Measurements from ENCODE around the gene NMBR. TPM values are rescaled to one million over a fixed set of nuclear protein-coding genes. Genes with fewer than 3 reads are reported as not detected.

Gene NMBR
- under 1 TPM in 2 of 6 experiments, not detected in 4; 0.14 to 0.40 TPM for total RNA-seq (2021; fragmentation: NEBNext Ultra II Directional; extraction: Animal tissue kit (Norgen Biotek cat#: 25700))
- long read RNA-seq = 0 reads

DNA sequence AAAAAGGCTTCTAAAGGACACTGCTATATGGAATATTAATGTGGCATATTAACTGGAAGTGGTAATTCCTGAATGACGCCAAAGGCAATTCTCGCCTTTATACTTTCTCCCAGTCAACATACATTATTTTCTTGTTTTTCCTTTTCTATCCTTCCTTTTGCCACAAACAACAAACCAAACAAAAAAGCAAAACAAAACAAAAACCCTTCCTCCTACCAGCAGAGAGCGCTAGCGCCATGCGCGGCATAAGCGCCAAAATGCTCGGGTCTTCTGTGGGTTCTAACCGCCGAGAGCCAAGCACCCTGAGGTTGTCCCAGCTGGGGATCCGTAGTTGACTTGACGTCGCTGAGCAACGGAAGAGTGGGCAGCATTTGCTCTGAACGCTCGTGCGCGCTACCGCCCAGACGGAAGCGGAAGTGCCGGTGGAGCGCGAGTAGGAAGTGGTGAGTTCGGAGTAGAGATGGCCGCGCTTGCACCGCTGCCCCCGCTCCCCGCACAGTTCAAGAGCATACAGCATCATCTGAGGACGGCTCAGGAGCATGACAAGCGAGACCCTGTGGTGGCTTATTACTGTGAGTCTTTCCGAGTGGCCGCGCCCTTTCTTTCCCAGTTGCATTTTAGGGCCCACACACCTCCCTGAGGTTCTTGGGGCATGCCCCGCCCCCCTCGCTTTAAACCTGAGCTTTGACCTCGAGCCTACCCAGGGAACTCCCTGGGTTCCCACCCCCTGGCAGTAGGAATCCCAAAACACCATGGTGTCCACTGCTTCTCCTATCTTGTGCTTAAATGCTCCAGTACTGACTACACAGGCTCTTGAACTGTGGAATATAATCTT lies at the start of gene NMBR, which contains the start of gene VTA1:
TSS of gene NMBR (minus strand) at position 295 of the 835 bp plus-strand sequence. CDS start 58,464 bp downstream, outside the sequence.
TSS of gene VTA1 (plus strand) at position 436 of the 835 bp plus-strand sequence. CDS start at position 461, 25 bp downstream.
- Mint-ChIP-seq H3K27ac (peak within 1 kb of the TSS; percentile 83), H3K4me1 (ENCODE audit: low read depth) (peaks cover 57% of the 10 kb centered on the region), H3K9me3 (no peaks in the 10 kb centered on the region), H3K4me3 (peak within 1 kb of the TSS; percentile 96), H3K36me3 (ENCODE audit: low read depth) (peaks cover 30% of the 10 kb centered on the region), H3K27me3 (ENCODE audit: insufficient read depth) (no peaks in the 10 kb centered on the region; the same call in 1 of the 2 replicates)
- TF ChIP-seq, protein P1, sequence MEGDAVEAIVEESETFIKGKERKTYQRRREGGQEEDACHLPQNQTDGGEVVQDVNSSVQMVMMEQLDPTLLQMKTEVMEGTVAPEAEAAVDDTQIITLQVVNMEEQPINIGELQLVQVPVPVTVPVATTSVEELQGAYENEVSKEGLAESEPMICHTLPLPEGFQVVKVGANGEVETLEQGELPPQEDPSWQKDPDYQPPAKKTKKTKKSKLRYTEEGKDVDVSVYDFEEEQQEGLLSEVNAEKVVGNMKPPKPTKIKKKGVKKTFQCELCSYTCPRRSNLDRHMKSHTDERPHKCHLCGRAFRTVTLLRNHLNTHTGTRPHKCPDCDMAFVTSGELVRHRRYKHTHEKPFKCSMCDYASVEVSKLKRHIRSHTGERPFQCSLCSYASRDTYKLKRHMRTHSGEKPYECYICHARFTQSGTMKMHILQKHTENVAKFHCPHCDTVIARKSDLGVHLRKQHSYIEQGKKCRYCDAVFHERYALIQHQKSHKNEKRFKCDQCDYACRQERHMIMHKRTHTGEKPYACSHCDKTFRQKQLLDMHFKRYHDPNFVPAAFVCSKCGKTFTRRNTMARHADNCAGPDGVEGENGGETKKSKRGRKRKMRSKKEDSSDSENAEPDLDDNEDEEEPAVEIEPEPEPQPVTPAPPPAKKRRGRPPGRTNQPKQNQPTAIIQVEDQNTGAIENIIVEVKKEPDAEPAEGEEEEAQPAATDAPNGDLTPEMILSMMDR (IDR thresholded peaks at IDR 0.05) = peak; percentile 94
- DNase-seq = peak; percentile 99

DNA sequence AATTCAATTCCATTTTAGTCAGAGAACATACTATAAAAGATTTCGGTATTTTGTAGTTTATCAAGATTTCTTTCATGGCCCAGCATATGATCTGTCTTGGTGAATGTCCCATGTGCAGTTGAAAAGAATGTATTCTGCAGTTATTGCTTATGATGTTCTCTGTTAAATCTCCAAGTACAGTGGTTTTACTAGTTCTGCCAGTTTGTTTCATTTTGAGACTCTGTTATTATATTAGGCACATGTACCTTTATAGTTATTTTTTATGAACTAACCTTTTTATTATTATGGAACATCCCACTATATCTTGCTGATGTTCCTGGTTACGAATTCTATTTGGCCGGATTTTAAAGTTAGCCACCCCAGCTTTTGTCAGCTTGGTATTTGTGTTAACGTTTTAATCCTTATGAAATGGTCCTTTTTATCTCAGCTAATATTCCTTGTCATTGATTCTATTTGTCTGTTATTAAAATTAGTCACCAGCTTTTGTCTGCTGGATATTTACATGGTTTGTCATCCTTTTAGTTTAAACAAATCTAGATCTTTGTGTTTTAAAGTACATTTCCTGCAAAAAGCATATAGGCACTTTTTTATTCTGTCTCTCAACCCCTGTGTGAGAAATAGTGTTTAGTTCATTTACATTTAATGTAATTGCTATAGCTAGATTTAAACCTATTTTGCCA lies 49.1 kb upstream of the NMBR start:
- Mint-ChIP-seq H3K4me1 (ENCODE audit: low read depth) (peaks cover 28% of the 10 kb centered on the region), H3K27me3 (ENCODE audit: insufficient read depth) (no peaks in the 10 kb centered on the region), H3K27ac (peak overlapping the region; percentile 43), H3K4me3 (peak overlapping the region; percentile 18), H3K9me3 (no peaks in the 10 kb centered on the region), H3K36me3 (ENCODE audit: low read depth) (peaks cover 32% of the 10 kb centered on the region)
- TF ChIP-seq, protein P1 (IDR thresholded peaks at IDR 0.05) = no peak
- peak; percentile 12 for DNase-seq

DNA sequence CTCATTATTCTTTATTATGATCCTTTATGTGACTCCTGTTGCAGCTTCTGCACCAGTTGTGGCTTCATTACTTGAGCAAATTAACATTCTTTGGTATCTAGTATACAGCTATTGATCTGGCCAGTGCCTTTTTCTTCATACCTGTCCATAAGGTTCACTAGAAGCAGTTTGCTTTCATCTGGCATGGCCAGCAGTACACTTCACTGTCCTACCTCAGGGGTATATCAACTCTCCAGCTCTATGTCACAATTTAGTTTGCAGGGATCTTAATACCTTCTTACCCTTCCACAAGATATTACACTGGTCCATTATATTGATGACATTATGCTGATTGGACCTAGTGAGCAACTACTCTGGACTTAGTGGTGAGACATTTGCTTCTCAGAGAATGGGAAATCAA lies 46.7 kb upstream of the NMBR start:
- TF ChIP-seq, protein P1 (IDR thresholded peaks at IDR 0.05) = no peak
- Mint-ChIP-seq H3K9me3 (no peaks in the 10 kb centered on the region), H3K27ac (no peak overlapping the region), H3K36me3 (ENCODE audit: low read depth) (peaks cover 33% of the 10 kb centered on the region), H3K4me1 (ENCODE audit: low read depth) (peaks cover 34% of the 10 kb centered on the region), H3K27me3 (ENCODE audit: insufficient read depth) (no peaks in the 10 kb centered on the region), H3K4me3 (no peak overlapping the region)
- no peak for DNase-seq

DNA sequence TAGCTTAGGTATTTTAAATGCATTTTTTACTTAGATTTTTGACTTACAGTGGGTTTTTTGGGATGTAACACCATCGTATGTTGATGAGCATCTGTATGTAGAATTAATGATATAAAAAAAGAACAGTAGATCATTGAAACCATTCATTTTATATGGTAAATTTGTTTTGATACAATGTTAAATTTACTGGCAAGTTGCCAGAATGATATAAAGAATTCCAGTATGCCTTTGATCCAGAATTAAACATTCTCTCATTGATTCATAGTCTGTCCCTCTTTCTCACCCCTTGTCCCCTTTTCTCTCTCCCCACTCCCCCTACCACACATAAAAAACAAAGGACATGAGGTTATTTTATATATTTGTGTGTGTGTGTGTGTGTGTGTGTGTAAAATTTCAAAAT lies 45.4 kb upstream of the NMBR start:
- DNase-seq = no peak
- Mint-ChIP-seq H3K9me3 (no peaks in the 10 kb centered on the region), H3K36me3 (ENCODE audit: low read depth) (peaks cover 29% of the 10 kb centered on the region), H3K4me3 (no peak overlapping the region), H3K4me1 (ENCODE audit: low read depth) (peaks cover 34% of the 10 kb centered on the region), H3K27ac (no peak overlapping the region), H3K27me3 (ENCODE audit: insufficient read depth) (no peaks in the 10 kb centered on the region)
- TF ChIP-seq, protein P1 (IDR thresholded peaks at IDR 0.05) = no peak

DNA sequence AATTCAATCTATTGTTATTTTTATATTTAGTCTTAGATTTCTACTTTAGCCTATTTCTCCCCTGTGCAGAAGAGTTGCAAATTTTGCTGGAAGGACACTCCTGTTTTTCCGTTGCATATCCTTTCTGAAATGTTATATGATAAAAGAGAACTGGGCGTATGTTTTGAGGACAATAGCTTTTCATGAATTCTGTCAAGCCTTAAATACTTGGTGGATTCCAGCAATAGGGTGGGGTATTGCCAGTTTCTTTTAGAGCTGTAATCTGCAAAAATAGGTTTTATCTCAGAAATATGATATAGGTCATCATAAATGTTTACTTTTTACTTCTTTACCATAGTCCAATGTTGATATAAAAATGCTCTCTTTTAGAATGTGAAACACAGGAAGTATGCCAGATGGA lies 42.1 kb upstream of the NMBR start:
- peaks cover 19% of the 10 kb centered on the region; the same call in 1 of the 2 replicates for H3K4me1 Mint-ChIP-seq (ENCODE audit: low read depth)

More for the DNA sequence above, 42.1 kb upstream of the NMBR start:
- Mint-ChIP-seq H3K36me3 (ENCODE audit: low read depth) (peaks cover 11% of the 10 kb centered on the region), H3K4me3 (no peak overlapping the region), H3K27ac (no peak overlapping the region), H3K9me3 (no peaks in the 10 kb centered on the region), H3K27me3 (ENCODE audit: insufficient read depth) (no peaks in the 10 kb centered on the region; the same call in 1 of the 2 replicates)
- TF ChIP-seq, protein P1 (IDR thresholded peaks at IDR 0.05) = no peak
- no peak for DNase-seq
